SJCRH30 (cell line): ENCODE measurements around the gene MCU. TPM values are rescaled to one million over a fixed set of nuclear protein-coding genes. Genes with fewer than 3 reads are reported as not detected.

Experiments used
- DNase-seq, 2 experiments: peaks; one replicate each; pipeline ENCODE4 v3.0.0-alpha.2; 2015 to 2020
- H3K27ac ChIP-seq: fragments of 250-450 bp; sonication (Bioruptor Pico); 2 replicates; pipeline ENCODE4 v1.5.1; 2020; ENCODE audit warnings: mild to moderate bottlenecking, moderate library complexity
- H3K27me3 ChIP-seq: fragments of 250-450 bp; sonication (Bioruptor Pico); 2 replicates; pipeline ENCODE4 v1.5.1; 2020; ENCODE audit warnings: mild to moderate bottlenecking, moderate library complexity
- H3K36me3 ChIP-seq: fragments of 250-450 bp; sonication (Bioruptor Pico); 2 replicates; pipeline ENCODE4 v1.5.1; 2020; ENCODE audit warnings: mild to moderate bottlenecking, moderate library complexity
- H3K4me1 ChIP-seq: fragments of 250-450 bp; sonication (Bioruptor Pico); 2 replicates; pipeline ENCODE4 v1.5.1; 2020; ENCODE audit warnings: mild to moderate bottlenecking, moderate library complexity
- H3K4me3 ChIP-seq: fragments of 250-450 bp; sonication (Bioruptor Pico); 2 replicates; pipeline ENCODE4 v1.5.1; 2020; ENCODE audit warnings: mild to moderate bottlenecking, moderate library complexity
- H3K9me3 ChIP-seq: fragments of 250-450 bp; sonication (Bioruptor Pico); replicated peaks from 2 replicates; pipeline ENCODE4 v1.5.1; 2020; ENCODE audit warnings: mild to moderate bottlenecking, moderate library complexity
- total RNA-seq: library from RNA; depleted of rRNA; stranded (reverse); fragments of >200 nt; shearing (Covaris generic); gene quantifications from 2 replicates; pipeline ENCODE4 v1.2.3, GENCODE V29; 2014; rRNA removed

Gene MCU
- total RNA-seq, 1 experiment from 2014 or later: 53.7 TPM

GRCh38 chr10:72928798-72929197 is 236.9 kb downstream of the MCU start:
- no peak overlapping the region for H3K27ac ChIP-seq
- DNase-seq: no peak
- no peaks in the 10 kb centered on the region for H3K27me3 ChIP-seq
- no peak overlapping the region for H3K4me3 ChIP-seq
- H3K36me3 ChIP-seq: no peaks in the 10 kb centered on the region
- H3K4me1 ChIP-seq: peaks cover 2% of the 10 kb centered on the region; the same call in 1 of the 2 replicates
- H3K9me3 ChIP-seq: no peaks in the 10 kb centered on the region

- no peaks in the 10 kb centered on the region for H3K9me3 ChIP-seq
- no peak overlapping the region for H3K27ac ChIP-seq
- no peaks in the 10 kb centered on the region for H3K36me3 ChIP-seq
These were observed 238.3 kb downstream of the MCU start for GRCh38 chr10:72930276-72930675.

GRCh38 chr10:72932259-72933015 is 240.5 kb downstream of the MCU start:
- DNase-seq: no peak
- Histone ChIP-seq H3K4me3 (no peak overlapping the region), H3K4me1 (peaks cover 8% of the 10 kb centered on the region; the same call in 1 of the 2 replicates), H3K9me3 (no peaks in the 10 kb centered on the region), H3K27ac (no peak overlapping the region), H3K36me3 (no peaks in the 10 kb centered on the region), H3K27me3 (no peaks in the 10 kb centered on the region)

More at GRCh38 chr10:72930276-72930675, 238.3 kb downstream of the MCU start:
- Histone ChIP-seq H3K27me3 (no peaks in the 10 kb centered on the region), H3K4me3 (no peak overlapping the region), H3K4me1 (peaks cover 8% of the 10 kb centered on the region; the same call in 1 of the 2 replicates)
- no peak for DNase-seq

- Histone ChIP-seq H3K27me3 (no peaks in the 10 kb centered on the region), H3K4me3 (no peak overlapping the region), H3K27ac (peak overlapping the region; percentile 20; the same call in 1 of the 2 replicates), H3K4me1 (peaks cover 8% of the 10 kb centered on the region; the same call in 1 of the 2 replicates), H3K9me3 (no peaks in the 10 kb centered on the region), H3K36me3 (no peaks in the 10 kb centered on the region)
- DNase-seq: peak; percentile 47 to 53
These were observed 243.4 kb downstream of the MCU start for GRCh38 chr10:72935361-72935760.

Other genes with a start within 250 kb of the MCU start
- gene MICU1, start 66.1 kb upstream of the MCU start, total RNA-seq: 41.9 and 44.7 TPM in 2 replicates
- gene OIT3, start 201.6 kb downstream of the MCU start, total RNA-seq: 0.08 and 0.13 TPM in 2 replicates